Brain microvascular endothelial cell (primary cell): ENCODE data around the gene APOA4.

Source experiments
- DNase-seq: peaks from one replicate; pipeline ENCODE4 v3.0.0-alpha.2; 2020
- H3K27ac ChIP-seq: fragments of 250-450 bp; sonication (Bioruptor Pico); 2 replicates; pipeline ENCODE4 v1.5.1; 2020; ENCODE audit warnings: mild to moderate bottlenecking, moderate library complexity
- H3K27me3 ChIP-seq: fragments of 250-450 bp; sonication (Bioruptor Pico); replicated peaks from 2 replicates; pipeline ENCODE4 v1.5.1; 2020; ENCODE audit warnings: mild to moderate bottlenecking
- H3K36me3 ChIP-seq: fragments of 250-450 bp; sonication (Bioruptor Pico); replicated peaks from 2 replicates; pipeline ENCODE4 v1.5.1; 2020; ENCODE audit warnings: mild to moderate bottlenecking
- H3K4me3 ChIP-seq: 2 replicates; pipeline ENCODE4 v1.5.1; 2011; ENCODE audit warnings: low read depth, mild to moderate bottlenecking, control low read depth, low read length, moderate library complexity
- in situ Hi-C: cut with HindIII; loops from 2 replicates; pipeline ENCODE4 v1.10.0; 2017; ENCODE audit warnings: low sequenced_read_pairs, low pct_ligation_motif_present
- TF ChIP-seq, protein P1 (sequence below): IDR thresholded peaks from 2 replicates; pipeline ENCODE4 v1.5.1; 2011; ENCODE audit warnings: low read depth, mild to moderate bottlenecking, moderate library complexity, low read length, control low read depth, inconsistent platforms; ENCODE audit errors: missing control alignments

Gene APOA4

GRCh38 chr11:116800610-116801009, 22.5 kb downstream of the APOA4 start:
- TF ChIP-seq, protein P1, sequence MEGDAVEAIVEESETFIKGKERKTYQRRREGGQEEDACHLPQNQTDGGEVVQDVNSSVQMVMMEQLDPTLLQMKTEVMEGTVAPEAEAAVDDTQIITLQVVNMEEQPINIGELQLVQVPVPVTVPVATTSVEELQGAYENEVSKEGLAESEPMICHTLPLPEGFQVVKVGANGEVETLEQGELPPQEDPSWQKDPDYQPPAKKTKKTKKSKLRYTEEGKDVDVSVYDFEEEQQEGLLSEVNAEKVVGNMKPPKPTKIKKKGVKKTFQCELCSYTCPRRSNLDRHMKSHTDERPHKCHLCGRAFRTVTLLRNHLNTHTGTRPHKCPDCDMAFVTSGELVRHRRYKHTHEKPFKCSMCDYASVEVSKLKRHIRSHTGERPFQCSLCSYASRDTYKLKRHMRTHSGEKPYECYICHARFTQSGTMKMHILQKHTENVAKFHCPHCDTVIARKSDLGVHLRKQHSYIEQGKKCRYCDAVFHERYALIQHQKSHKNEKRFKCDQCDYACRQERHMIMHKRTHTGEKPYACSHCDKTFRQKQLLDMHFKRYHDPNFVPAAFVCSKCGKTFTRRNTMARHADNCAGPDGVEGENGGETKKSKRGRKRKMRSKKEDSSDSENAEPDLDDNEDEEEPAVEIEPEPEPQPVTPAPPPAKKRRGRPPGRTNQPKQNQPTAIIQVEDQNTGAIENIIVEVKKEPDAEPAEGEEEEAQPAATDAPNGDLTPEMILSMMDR, result no peak
- Histone ChIP-seq H3K36me3 (no peaks in the 10 kb centered on the region), H3K4me3 (no peak overlapping the region), H3K27ac (no peak overlapping the region), H3K27me3 (no peaks in the 10 kb centered on the region)
- DNase-seq, result no peak
- in situ Hi-C loops, result no loop called here

DNA sequence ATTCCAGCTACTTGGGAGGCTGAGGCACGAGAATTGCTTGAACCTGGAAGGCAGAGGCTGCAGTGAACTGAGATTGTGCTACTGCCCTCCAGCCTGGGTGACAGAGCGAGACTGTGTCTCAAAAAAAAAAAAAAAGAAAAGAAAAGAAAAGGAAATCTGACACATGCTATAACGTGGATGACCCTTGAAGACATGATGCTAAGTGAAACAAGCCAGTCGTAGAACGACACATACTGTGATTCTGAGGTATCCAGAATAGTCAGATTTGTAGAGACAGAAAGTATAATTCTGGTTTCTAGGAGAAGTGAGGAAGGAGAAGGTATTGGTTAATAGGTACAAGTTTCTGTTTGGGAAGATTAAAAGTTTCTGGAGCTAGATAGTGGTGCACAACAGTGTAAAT, 24.7 kb downstream of the APOA4 start:
- in situ Hi-C loops, result no loop called here
- no peak for DNase-seq
- TF ChIP-seq, protein P1, result no peak

DNA sequence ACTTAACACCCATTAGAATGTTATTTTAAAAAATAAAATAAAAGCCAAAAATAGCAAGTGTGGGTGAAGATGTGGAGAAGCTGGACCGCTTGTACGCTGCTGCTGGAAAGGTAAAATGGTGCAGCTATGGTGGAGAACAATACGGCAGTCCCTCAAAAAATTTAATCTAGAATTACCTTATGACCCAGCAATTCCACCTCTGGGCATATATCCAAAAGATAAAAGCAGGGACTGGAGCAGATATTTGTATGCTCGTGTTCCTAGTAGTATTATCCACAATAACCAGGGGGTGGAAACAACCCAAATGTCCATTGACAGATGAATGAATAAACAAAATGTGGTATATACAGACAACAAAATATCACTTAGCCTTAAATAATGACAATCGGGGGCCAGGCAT, 25.3 kb downstream of the APOA4 start:
- DNase-seq, result no peak
- no peak overlapping the region for H3K27ac ChIP-seq
- no peaks in the 10 kb centered on the region for H3K36me3 ChIP-seq
- TF ChIP-seq, protein P1, result no peak
- H3K27me3 ChIP-seq, result no peaks in the 10 kb centered on the region
- H3K4me3 ChIP-seq, result no peak overlapping the region
- in situ Hi-C loops, result no loop called here

More for the DNA sequence above, 24.7 kb downstream of the APOA4 start:
- Histone ChIP-seq H3K36me3 (no peaks in the 10 kb centered on the region), H3K27ac (no peak overlapping the region), H3K4me3 (no peak overlapping the region), H3K27me3 (no peaks in the 10 kb centered on the region)

DNA sequence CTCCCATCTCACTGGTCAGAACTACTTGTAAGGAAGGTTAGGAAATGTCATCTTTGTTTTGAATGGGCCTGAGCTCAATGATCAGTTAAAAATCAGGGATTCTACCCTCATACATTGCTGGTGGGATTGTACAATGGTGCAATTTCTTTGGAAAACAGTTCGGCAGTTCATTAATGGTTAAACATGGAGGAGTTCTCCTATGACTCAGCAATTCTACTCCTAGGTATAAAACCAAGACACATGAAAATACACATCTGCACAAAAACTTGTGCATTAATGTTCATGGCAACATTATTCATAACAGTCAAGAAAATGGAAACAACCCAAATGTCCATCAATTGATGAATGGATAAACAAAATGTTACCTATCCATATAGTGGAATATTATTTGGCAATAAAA, 26.6 kb downstream of the APOA4 start:
- TF ChIP-seq, protein P1, result no peak
- in situ Hi-C loops, result no loop called here
- H3K4me3 ChIP-seq, result no peak overlapping the region
- H3K36me3 ChIP-seq, result no peaks in the 10 kb centered on the region
- H3K27me3 ChIP-seq, result no peaks in the 10 kb centered on the region
- no peak overlapping the region for H3K27ac ChIP-seq
- DNase-seq, result no peak

DNA sequence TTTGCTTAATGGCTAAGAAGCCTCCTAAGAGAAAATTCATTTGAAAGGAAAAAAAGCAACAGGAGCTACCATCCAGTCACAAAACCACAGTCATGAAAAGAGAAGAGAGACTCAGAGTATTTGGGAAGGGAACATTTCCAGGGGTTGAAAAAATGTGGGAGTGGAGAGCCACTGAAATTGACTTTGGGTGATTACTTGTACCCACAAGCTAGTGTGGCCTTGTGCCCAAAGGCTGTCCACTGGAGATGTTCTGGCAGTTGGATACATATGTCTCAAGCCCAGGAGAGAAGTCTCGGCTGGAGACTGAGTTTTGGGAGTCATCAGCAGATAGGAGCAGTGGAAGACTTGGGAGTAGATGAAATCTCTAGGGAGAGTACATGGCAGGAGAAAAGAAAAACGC, 28.3 kb downstream of the APOA4 start:
- Histone ChIP-seq H3K27ac (no peak overlapping the region), H3K4me3 (no peak overlapping the region), H3K27me3 (no peaks in the 10 kb centered on the region), H3K36me3 (no peaks in the 10 kb centered on the region)
- TF ChIP-seq, protein P1, result no peak
- in situ Hi-C loops, result no loop called here
- no peak for DNase-seq

DNA sequence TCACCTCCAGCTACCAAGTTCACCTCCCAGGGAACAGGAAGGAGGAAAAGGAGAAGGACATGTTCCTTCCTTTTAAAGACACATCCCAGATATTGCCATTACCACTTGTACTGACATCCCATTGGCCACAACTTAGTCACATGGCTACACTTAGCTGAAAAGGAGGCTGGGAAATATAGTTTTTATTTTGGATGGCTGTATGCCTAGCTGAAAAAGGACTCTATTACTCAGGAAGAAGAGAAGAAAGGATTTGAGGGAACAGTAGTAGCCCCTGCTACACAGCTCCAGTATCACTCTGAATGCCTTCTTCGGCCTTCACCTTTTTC, 29.4 kb downstream of the APOA4 start:
- no peak overlapping the region for H3K4me3 ChIP-seq
- H3K36me3 ChIP-seq, result no peaks in the 10 kb centered on the region
- TF ChIP-seq, protein P1, result no peak
- H3K27ac ChIP-seq, result no peak overlapping the region
- in situ Hi-C loops, result no loop called here
- no peaks in the 10 kb centered on the region for H3K27me3 ChIP-seq
- no peak for DNase-seq
